HG02943 (cell line): Measurements from ENCODE around the gene KIR3DL2.
"Not testable (repeated sequence)": the region's sequence is repeated elsewhere in the genome, so short reads cannot be mapped to it uniquely, and the experiment has no call there.

Source experiments
- ATAC-seq: cut with Tn5 transposase; IDR thresholded peaks from one replicate; pipeline ENCODE4 v1.9.1; 2021; ENCODE audit warnings: mild to moderate bottlenecking, low read depth, moderate library complexity; ENCODE audit not compliant: unreplicated experiment

KIR3DL2 gene

DNA sequence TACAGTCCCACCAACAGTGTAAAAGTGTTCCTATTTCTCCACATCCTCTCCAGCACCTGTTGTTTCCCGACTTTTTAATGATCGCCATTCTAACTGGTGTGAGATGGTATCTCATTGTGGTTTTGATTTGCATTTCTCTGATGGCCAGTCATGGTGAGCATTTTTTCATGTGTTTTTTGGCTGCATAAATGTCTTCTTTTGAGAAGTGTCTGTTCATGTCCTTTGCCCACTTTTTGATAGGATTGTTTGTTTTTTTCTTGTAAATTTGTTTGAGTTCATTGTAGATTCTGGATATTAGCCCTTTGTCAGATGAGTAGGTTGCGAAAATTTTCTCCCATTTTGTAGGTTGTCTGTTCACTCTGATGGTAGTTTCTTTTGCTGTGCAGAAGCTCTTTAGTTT lies 13.2 kb downstream of the KIR3DL2 start:
- ATAC-seq = not testable (repeated sequence)

DNA sequence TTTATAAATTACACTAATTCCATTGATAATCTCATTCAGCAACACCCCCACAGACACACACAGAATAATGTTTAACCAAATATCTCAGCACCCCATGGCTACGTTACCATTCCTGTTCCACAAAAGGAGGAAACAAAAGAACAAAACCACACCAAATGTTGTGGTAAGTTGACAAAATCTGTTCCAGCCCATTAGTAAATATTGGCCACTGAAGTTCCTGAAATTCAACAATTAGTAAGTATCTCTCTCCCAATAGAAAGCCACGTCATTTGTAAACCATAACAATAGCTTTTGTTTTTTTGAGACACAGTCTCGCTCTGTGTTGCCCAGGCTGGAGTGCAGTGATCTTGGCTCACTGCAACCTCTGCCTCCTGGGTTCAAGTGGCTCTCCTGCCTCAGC lies 21.5 kb downstream of the KIR3DL2 start:
- ATAC-seq = no peak

- no peak for ATAC-seq
Measured at GRCh38 chr19:54873990-54874389, 23.7 kb downstream of the KIR3DL2 start, which contains the start of gene FCAR. Gene FCAR (plus strand): TSS chr19:54874235. CDS start chr19:54874290, 55 bp downstream.

GRCh38 chr19:54875506-54875905 lies 25.3 kb downstream of the KIR3DL2 start:
- no peak for ATAC-seq

DNA sequence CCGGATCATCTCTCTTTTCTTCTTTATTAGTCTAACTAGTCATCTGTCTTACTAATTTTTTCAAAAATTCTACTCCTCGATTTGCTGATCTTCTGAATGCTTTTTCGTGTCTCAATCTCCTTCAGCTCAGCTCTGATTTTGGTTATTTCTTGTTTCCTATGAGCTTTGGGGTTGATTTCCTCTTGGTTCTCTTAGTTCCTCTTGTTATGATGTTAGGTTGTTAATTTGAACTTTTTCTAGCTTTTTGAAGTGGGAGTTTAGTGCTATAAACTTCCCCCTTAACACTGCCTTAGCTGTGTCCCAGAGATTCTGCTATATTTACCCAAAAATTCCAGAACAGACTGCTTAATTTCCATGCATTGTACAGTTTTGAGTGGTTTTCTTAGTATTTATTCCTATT lies 27.2 kb downstream of the KIR3DL2 start:
- no peak for ATAC-seq

DNA sequence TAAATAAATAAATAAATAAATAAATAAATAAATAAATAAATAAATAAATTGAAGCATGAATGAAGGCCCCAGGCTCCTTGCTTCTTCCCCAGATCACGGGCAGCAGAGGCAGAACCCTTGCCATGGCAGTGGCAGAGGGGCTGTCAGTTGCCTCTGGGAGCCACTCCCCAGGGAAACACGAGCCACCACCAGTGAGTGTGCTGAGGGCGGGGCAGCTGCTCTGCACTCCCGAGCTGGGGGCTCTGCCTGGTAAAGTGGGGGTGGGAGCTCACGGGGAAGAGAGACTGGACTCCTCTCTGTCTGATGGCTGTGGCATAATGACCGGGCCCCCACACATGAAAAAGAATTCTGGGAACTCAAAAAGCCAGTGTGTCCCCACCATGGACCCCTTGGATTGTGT lies 31.6 kb downstream of the KIR3DL2 start:
- no peak for ATAC-seq

DNA sequence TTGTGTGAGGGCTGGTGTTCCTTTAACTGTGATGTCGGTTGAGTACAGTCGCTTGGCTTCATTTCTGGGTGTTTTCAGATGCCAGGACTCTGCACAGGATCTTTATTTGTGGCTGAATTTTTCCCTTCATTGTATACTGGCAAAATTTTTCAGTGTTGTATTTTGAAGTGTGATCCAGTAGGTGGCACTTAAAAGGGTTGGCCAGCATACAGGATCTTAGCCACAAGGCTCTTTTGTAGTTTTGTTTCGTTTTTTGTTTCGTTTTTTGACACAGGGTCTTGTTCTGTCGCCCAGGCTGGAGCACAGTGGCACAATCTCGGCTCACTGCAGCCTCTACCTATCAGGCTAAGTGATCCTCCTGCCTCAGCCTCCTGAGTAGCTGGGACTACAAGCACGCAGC lies 32.5 kb downstream of the KIR3DL2 start:
- ATAC-seq = no peak

DNA sequence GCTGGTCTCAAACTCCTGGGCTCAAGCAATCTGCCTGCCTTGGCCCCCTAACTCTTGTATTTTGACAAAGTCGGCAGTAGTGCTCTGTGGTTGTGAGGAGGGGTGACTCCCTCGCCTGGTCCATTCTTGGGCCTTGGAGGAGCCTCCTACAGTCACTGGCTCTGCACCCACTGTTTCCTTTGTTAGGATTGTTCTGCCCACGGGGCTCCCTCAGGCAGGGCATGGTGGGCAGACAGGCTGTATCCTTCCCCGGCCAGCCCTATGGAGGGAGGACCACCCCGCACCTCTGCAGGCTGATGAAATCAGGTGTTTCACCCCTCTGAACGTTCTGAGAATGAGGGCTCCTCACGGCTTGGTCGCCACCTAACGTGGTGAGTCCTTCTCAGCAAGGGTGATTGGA lies 33.0 kb downstream of the KIR3DL2 start:
- ATAC-seq = no peak

DNA sequence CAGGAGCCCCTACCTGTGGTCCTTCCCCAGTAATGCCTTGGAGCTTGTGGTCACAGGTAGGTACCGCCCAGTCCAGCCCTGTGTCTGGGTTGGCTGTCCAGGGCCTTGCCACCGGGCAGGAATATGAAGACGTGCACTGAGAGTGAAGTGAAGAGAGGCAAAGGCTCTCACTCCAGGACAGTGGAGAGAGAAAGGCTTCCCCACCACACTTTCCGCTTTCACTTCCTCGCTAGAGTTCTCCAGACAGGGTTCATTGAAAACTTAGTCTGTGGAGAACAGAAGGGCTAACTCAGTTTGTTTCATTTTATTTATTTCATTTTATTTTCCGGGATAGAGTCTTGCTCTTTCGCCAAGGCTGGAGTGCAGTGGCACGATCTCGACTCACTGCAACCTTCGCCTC lies 38.0 kb downstream of the KIR3DL2 start:
- no peak for ATAC-seq

DNA sequence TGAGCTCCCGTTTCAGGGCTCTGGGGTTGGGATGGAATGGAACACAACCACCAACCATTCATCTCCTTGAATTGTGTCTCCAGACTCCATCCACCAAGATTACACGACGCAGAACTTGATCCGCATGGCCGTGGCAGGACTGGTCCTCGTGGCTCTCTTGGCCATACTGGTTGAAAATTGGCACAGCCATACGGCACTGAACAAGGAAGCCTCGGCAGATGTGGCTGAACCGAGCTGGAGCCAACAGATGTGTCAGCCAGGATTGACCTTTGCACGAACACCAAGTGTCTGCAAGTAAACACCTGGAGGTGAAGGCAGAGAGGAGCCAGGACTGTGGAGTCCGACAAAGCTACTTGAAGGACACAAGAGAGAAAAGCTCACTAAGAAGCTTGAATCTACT lies 39.3 kb downstream of the KIR3DL2 start:
- ATAC-seq = no peak

- ATAC-seq = no peak
Measured at GRCh38 chr19:54893406-54893805, 43.2 kb downstream of the KIR3DL2 start.

DNA sequence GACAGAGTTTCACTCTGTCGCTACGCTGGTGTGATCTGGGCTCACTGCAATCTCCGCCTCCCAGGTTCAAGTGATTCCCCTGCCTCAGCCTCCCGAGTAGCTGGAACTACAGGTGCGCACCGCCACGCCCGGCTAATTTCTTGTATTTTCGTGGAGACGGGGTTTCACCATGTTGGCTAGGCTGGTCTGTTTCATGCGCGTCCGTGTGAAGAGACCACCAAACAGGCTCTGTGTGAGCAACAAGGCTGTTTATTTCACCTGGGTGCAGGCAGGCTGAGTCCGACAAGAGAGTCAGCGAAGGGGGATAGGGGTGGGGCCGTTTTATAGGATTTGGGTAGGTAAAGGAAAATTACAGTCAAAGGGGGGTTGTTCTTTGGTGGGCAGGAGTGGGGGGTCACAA lies 43.9 kb downstream of the KIR3DL2 start:
- not testable (repeated sequence) for ATAC-seq

DNA sequence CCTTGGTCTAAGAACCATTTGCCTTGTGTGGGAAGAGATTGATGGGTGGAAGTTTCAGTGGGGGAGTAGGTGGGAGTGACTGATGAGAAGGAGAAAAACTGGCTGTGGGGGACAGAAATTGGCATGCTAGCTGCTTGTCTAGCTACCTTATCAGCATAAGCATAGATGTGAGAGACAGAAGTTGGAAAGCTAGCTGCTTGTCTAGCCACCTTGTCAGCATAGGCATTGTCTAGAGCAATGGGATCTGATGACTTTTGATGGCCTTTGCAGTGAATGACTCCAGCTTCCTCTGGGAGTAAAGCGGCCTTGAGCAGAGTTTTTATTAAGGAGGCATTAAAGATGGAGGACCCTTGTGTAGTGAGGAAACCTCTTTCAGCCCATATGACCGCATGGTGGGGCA lies 45.8 kb downstream of the KIR3DL2 start:
- ATAC-seq = no peak

DNA sequence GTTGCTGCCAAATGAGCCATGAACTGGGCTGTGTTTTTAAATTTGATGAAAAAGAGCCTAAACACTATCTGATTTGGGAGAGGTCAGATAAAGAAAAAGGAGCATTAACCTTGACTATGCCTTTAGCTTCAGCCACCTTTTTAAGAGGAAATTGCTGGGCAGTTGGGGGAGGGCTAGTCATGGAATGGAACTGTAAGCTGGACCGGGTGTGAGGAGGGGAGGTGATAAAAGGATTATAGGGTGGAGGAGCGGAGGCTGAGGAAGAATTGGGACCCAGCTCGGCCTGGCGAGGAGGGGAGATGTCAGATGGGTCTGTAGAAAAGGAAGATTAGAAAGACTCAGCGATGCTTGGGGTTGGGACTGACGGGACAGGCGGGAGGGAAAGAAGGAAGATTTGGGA lies 48.4 kb downstream of the KIR3DL2 start:
- ATAC-seq = not testable (repeated sequence)

GRCh38 chr19:54899646-54900045 lies 49.4 kb downstream of the KIR3DL2 start:
- ATAC-seq = not testable (repeated sequence)

DNA sequence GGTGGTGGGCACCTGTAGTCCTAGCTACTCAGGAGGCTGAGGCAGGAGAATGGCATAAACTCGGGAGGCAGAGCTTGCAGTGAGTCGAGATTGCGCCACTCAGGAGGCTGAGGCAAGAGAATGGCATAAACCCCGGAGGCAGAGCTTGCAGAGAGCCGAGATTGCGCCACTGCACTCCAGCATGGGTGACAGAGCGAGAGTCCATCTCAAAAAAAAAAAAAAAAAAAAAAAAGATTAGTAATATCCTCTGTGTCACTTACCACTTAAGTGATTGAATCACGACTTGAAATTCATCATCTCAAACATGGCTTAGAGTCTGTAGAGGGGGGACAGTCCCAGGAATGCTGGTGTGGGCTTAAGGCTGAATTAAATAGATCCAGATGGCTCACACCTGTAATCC lies 50.9 kb downstream of the KIR3DL2 start:
- ATAC-seq = not testable (repeated sequence)

- no peak for ATAC-seq
Measured at GRCh38 chr19:54902061-54902460, 51.8 kb downstream of the KIR3DL2 start.

GRCh38 chr19:54903303-54903702 lies 53.1 kb downstream of the KIR3DL2 start:
- ATAC-seq = no peak

DNA sequence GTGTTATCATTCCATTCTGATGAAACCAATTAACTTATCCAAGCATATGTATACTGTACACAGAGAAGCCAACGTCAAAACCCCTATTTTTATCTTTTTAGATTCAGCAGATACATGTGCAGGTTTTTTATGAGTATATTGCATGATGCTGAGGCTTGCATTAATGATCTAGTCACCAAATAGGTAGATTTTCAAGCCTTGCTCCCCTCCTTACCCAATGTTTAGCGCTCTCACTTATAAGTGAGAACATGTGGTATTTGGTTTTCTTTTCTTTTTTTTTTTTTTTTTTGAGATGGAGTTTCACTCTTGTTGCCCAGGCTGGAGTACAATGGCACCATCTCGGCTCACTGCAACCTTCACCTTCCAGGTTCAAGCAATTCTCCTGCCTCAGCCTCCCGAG lies 54.0 kb downstream of the KIR3DL2 start:
- not testable (repeated sequence) for ATAC-seq

DNA sequence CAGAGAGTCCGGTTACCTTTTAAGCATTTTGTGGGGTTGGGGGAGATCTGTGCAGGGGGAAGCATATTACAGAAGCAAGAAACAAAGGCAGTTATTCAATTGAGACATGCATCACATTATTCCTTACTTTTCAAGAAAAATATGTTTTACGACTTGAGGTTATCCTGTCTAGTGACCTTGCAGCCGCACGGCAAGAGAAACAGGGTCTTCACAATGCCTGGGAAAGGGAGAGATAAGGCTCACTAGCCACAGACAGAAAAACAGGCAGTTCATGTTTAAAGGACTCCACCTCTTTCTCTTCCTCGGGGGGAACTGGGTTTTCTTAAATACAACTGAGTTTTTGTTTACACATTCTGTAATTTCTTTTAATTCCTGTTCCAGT lies 55.2 kb downstream of the KIR3DL2 start:
- no peak for ATAC-seq

GRCh38 chr19:54905803-54906511 lies 55.7 kb downstream of the KIR3DL2 start, which contains the start of gene NCR1:
Gene NCR1 (plus strand): TSS chr19:54906148. CDS start chr19:54906188, 40 bp downstream.
- ATAC-seq = no peak

DNA sequence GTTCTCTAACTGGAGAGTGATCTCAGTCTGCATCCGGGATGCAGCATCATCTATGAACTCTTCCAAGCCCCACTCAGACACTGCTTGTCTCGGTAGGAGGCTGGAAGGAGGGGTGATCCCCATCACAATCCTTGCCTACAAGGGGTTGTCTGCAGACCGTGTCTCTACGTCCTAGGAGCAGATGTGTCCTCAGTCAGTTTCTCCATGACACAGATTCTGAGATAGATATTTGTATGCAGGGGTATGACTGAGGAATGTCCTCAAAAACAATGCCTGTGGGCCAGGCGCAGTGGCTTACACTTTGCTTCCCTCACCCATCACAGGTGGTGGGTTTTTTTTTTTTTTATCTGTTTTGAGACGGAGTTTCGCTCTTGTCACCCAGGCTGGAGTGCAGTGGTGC lies 56.6 kb downstream of the KIR3DL2 start:
- ATAC-seq = no peak

- not testable (repeated sequence) for ATAC-seq
Measured at GRCh38 chr19:54907899-54908298, 57.7 kb downstream of the KIR3DL2 start.
